AG09309 (cell line): ENCODE measurements around the gene SIL1.
A peak's percentile ranks its signal among the peaks of the same experiment; 100 is the strongest.

ENCODE experiments used
- DNase-seq: peaks from one replicate; pipeline ENCODE4 v3.0.0-alpha.2; 2010; ENCODE audit warnings: low read depth
- H3K4me3 ChIP-seq: 2 replicates; pipeline ENCODE4 v1.5.1; 2011; ENCODE audit warnings: mild to moderate bottlenecking, low read depth, low read length, moderate library complexity; ENCODE audit not compliant: control insufficient read depth
- TF ChIP-seq, protein P1 (sequence below): IDR thresholded peaks from 2 replicates; pipeline ENCODE4 v1.5.1; 2011; ENCODE audit warnings: mild to moderate bottlenecking, low read depth, low read length, inconsistent platforms; ENCODE audit not compliant: insufficient read depth, control insufficient read depth; ENCODE audit errors: missing control alignments

SIL1 gene

DNA sequence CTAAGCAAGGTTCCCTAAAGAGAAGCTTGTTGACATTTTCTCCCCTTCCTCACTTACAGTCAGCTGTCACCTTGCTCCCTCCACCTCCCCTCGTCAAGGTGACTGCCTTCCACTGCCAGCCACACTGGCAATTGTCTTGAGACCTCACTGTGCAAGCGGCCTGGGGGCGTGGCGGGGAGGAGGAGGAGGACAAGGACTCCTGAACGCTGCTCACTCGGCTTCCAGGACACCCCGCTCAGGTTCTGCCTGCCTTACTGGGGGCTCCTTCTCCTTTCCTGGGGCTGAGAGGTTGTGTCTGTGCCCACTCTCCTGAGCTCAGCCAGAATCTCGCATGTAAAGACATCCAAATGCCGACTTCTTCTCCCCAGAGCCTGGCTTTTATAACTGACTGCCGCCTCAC lies 262.7 kb downstream of the SIL1 start:
- TF ChIP-seq, protein P1, sequence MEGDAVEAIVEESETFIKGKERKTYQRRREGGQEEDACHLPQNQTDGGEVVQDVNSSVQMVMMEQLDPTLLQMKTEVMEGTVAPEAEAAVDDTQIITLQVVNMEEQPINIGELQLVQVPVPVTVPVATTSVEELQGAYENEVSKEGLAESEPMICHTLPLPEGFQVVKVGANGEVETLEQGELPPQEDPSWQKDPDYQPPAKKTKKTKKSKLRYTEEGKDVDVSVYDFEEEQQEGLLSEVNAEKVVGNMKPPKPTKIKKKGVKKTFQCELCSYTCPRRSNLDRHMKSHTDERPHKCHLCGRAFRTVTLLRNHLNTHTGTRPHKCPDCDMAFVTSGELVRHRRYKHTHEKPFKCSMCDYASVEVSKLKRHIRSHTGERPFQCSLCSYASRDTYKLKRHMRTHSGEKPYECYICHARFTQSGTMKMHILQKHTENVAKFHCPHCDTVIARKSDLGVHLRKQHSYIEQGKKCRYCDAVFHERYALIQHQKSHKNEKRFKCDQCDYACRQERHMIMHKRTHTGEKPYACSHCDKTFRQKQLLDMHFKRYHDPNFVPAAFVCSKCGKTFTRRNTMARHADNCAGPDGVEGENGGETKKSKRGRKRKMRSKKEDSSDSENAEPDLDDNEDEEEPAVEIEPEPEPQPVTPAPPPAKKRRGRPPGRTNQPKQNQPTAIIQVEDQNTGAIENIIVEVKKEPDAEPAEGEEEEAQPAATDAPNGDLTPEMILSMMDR = no peak
- H3K4me3 ChIP-seq = no peak overlapping the region
- no peak for DNase-seq

DNA sequence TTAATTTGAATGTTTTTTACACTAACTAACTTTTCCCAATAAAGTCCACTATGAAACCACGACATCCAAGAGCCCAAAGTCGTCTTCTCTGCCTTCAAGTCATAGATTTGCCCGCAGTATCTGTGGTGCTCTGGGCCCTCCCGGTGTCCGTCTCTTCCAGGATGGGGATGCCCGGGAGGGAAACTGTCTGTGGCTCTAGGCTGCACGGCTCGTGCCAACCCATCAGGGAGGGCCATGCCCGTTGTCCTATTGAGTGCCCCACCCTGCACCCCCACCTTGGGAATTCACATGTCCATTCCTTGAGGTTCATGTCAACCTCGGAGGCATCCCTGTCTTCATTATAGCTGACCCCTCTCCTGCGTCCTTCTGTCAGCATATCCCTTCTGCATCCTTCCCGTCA lies 263.2 kb downstream of the SIL1 start:
- H3K4me3 ChIP-seq = no peak overlapping the region
- no peak for DNase-seq
- TF ChIP-seq, protein P1 = no peak

DNA sequence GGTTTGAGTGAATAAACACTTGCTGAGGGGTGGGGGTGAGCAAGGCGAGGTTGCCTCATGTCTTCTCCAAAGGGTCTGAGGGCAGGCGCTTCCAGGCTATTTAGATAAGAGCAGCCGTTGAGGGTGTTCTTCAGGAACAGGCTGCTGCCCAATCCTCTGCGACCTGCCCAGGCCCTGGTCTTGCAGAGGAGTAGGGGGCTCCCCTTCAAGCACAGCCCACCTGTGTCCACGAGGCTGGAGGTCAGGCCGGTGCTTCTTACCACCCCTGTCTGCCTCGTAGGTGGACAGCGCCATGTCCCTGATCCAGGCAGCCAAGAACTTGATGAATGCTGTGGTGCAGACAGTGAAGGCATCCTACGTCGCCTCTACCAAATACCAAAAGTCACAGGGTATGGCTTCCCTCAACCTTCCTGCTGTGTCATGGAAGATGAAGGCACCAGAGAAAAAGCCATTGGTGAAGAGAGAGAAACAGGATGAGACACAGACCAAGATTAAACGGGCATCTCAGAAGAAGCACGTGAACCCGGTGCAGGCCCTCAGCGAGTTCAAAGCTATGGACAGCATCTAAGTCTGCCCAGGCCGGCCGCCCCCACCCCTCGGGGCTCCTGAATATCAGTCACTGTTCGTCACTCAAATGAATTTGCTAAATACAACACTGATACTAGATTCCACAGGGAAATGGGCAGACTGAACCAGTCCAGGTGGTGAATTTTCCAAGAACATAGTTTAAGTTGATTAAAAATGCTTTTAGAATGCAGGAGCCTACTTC lies 264.5 kb downstream of the SIL1 start:
- no peak overlapping the region for H3K4me3 ChIP-seq
- TF ChIP-seq, protein P1 = no peak
- no peak for DNase-seq

DNA sequence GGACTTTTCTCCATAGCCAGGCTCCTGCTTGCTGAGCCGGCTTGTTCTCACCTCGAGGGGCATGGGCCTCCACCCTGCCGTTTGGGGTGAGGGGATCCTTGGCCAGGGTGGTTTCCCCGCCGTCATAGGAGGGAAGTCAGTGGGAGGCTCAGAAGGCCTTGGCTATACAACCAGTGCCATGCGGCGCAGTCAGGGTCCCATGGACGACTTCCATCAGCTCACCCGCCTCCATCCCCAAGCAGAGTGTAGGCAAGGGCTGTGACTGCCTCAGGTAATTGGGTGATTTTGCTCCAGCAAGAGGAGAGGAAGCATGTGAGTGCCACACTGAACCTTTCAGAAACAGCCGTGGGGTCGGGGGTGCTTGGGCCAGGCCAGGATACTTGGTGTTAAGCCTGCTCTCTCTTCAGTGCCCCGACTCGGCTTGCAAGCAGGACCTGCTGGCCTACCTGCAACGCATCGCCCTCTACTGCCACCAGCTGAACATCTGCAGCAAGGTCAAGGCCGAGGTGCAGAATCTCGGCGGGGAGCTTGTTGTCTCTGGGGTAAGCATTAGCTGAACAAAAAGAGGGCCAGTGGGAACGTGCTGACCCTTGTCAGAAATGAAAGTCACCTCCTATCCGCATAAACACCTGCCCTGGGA lies 265.9 kb downstream of the SIL1 start:
- DNase-seq = no peak
- H3K4me3 ChIP-seq = no peak overlapping the region
- TF ChIP-seq, protein P1 = peak; percentile 3

DNA sequence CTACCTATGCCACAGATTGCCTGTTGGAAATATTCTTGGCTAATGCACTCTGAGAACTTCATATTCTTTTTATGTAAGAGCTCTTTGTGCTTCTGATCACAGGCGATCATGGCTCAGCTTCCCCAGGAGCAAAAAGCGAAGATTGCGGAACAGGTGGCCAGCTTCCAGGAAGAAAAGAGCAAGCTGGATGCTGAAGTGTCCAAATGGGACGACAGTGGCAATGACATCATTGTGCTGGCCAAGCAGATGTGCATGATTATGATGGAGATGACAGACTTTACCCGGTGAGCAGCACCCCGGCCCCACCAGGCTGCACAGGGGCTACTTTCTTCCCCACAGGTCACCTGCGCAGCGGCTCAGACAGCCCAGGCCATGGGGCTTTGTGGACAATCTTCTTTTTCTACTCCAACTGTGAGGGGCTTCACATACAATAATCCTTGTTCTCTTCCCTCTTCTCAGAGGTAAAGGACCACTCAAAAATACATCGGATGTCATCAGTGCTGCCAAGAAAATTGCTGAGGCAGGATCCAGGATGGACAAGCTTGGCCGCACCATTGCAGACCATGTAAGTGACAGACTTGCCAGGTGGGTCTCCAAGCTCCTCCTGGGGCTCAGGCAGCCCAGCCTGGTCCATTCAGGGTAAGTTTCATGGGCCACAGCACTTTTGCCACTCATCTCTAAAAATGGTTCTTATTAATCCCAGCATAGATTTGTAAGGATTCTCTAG lies 267.6 kb downstream of the SIL1 start:
- no peak for DNase-seq
- TF ChIP-seq, protein P1 = no peak
- H3K4me3 ChIP-seq = no peak overlapping the region

DNA sequence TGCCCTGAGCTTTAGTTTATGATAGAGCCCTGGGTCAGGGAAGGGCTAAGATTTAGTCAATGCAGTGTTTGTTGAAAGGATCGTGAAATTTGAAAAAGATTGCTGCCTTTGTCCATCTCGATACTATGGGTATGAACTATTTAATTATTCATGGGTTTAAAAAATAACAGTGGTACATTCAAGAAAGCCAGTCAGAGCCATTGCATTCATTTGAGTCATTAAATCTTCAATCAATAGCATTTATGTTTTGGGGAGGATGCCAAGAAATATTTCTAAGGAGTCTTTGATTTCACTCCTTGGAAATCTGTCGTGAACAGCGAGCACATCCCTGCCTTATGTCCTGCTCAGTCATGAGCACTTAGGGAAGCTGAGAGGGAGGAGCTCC lies 268.6 kb downstream of the SIL1 start:
- no peak for DNase-seq
- TF ChIP-seq, protein P1 = no peak
- H3K4me3 ChIP-seq = no peak overlapping the region
